Activated CD4-positive, alpha-beta T cell treated with anti-CD3 and anti-CD28 coated beads, Interleukin-2, amount 50 U/mL, for 48 hours (primary cell): Measurements from ENCODE around the gene DSCAM.

ENCODE experiments used
- DNase-seq, 2 experiments: peaks; one replicate each; pipeline ENCODE4 v3.0.0-alpha.2; 2020

DSCAM gene

GRCh38 chr21:40587736-40588346 lies 259.1 kb downstream of the DSCAM start:
- no peak for DNase-seq

- DNase-seq: no peak
Observed at GRCh38 chr21:40586575-40586974, 260.4 kb downstream of the DSCAM start.

DNA sequence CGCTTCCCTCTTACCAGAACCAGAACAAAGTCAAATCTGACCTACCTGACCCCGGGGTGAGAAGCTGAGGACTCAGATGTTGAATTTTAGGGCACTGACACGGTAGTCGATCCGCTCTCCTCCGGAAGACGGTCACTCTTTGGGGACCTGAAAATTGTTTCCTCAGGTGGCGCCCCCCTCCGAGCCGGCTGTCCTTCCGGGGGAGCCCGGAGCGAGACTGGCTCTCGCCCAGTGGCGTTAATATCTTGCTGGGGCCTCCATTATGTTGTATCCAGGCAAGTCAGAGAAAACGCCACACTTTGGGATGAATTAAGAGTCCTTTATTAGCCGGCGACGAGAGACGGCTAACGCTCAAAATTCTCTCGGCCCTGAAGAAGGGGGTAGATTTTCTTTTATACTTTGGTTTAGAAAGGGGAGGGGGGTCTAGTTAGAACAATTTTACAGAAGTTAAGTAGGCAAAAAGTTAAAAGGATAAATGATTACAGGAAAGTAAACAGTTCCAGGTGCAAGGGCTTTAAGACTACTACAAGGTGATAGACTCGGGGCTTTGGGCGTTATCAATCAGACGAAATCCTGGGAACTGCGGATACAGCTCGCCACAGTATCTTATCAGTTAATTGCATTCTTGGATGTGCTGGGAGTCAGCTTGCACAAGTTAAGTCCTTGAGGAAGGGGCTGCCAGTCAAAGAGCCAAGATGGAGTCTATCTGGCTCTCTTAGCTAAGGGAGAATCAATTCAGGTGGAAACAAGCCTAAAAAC lies 269.5 kb downstream of the DSCAM start:
- no peak for DNase-seq

GRCh38 chr21:40575976-40576375 lies 271.0 kb downstream of the DSCAM start:
- DNase-seq: no peak

DNA sequence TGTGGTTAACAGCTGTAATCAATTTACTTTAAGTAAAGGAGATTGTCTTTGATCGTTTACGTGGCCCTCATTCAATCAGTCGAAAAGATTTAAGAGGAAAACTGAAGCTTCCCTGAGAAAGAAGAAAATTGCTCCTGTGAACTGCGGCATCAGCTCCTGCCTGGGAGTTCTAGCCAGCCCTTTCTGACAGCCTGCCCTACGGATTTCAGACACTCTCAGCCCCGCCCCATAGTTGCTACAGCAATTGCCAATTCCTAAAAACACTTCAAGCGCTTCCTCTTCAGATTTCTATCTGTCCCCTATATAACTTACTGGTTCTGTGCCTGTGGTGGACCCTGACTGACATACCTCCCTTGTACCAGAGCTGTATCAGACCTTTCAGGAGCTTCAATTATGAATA lies 277.6 kb downstream of the DSCAM start:
- no peak for DNase-seq

GRCh38 chr21:40568807-40569206 lies 278.2 kb downstream of the DSCAM start:
- DNase-seq: no peak

GRCh38 chr21:40567501-40567900 lies 279.5 kb downstream of the DSCAM start:
- DNase-seq: no peak

DNA sequence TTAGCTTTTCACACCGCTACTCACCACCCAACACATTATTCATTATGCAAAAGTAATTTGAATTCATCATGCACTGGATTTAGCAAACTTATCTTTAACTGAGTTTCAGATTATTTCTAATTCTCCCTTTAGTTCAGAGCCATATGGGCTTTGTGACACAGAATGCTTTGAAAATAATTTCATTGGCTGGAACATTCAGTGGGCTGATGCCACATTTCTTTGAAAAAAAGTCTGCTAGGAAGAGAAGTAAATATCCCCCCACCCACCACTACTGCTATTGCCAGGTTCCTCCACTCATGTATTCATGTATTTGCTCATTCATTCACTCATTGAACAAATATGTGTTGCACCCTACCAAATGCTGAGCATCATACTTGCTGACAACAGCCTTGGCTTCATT lies 280.5 kb downstream of the DSCAM start:
- no peak for DNase-seq

- no peak for DNase-seq
Observed at GRCh38 chr21:40564318-40564717, 282.6 kb downstream of the DSCAM start.

DNA sequence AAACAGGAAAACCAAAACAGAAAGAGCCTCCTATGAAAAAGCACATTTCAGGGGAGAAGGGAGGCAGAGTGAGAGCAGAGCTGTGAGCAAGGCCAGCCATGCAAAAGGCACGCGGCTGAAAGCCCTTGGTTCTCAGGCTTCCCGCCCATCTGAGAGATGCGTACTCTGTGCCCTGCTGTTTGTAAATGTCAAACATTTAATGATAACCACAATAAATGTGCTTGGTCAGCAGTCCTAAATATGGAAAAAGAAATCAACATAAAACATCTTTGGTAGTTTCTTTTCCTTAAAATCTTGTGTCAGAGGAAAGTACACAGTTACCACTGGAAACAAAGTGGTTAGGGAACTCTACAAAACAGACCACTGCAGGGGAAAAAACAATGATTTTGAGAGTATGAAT lies 283.1 kb downstream of the DSCAM start:
- no peak for DNase-seq

DNA sequence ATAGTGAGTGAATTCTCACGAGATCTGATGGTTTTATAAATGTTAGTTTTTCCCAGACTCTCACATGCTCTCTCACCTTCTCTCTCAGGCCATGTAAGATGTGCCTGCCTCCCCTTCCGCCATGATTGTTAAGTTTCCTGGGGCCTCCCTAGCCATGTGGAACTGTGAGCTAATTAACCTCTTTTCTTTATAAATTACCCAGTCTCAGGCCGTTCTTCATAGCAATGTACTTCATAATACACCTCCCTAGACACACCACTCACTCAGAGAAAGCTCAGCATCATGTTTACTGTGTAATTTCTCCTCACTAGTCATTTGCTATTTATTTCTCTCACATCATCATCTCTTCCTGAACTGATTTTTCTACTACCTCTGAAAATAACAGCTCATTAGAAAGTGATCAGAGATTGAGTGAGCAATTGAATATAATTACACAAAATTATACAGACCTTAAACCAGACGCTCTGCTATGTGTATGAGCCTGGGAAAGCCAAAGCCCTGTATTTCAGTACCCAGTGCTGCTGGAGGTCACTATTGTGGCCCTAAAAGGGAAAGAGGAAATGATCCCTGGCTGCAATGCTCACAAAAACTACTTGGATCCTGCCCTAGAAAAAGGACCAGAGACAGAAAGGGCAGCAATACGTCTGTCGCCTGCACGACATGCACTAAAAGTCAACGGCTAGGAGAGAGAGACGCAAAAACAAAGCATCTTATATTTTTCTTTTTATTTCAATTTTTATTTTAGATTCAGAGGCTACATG lies 284.5 kb downstream of the DSCAM start:
- no peak for DNase-seq

DNA sequence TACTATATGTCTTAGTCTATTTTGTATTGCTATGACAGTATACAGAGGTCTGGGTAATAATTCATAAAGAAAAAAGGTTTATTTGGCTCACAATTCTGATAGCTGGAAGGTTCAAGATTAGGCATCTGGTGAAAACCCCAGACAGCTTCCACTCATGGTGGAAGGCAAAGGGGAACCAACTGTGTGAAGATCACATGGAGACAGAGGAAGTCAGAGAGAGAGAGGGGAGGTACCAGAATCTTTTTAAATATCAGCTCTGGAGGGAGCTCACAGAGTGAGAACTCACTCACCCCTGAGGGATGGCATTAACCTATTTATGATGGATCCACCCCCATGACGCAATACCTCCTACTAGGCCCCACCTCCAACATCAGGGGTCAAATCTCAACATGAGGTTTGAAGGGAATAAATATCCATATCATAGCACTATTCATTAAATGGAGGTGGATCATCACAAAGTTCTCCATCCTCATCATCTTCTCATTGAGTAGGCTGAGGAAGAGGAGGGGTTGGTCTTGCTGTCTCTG lies 290.5 kb downstream of the DSCAM start:
- DNase-seq: no peak

- DNase-seq: no peak
Observed at GRCh38 chr21:40555021-40555528, 291.9 kb downstream of the DSCAM start.

DNA sequence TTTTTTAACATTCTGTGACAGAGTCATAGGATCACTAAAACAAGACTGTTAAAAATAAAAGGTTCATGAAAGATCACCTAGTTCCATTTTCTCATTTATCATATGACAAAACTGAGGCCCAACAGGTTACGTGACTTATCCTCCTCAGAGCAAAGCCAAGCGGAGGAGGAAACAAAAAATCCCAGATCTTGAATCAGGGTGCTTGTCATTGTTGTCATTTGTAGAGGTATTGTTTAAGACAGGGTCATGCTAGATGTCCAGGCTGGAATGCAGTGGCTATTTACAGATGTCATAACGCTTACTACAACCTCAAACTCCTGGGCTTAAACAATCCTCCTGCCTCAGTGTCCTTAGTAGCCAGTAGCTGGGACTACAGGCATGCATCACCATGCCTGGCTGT lies 293.2 kb downstream of the DSCAM start:
- DNase-seq: no peak

GRCh38 chr21:40547906-40548513 lies 298.9 kb downstream of the DSCAM start:
- no peak for DNase-seq

- no peak for DNase-seq
Observed at GRCh38 chr21:40546647-40547046, 300.3 kb downstream of the DSCAM start.

- DNase-seq: no peak
Observed at GRCh38 chr21:40540216-40540615, 306.7 kb downstream of the DSCAM start.

DNA sequence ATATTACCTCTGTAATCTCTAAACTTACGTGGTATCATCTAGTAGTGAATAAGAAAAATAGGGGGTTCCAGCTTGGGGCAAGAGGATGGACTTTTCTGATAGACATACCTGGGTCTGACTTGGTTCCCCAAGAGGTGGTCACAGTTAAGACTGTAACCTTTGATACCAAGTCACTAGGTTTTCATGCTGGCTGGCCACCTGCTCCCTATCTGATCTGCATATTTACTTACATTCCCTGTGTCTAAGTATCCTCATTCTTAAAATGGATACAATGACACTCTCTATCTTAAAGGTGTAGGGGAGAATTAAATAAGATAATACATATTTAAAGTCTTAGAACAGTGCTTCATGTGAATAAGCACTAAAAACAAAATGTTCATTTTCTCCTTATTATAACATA lies 312.1 kb downstream of the DSCAM start:
- DNase-seq: no peak

DNA sequence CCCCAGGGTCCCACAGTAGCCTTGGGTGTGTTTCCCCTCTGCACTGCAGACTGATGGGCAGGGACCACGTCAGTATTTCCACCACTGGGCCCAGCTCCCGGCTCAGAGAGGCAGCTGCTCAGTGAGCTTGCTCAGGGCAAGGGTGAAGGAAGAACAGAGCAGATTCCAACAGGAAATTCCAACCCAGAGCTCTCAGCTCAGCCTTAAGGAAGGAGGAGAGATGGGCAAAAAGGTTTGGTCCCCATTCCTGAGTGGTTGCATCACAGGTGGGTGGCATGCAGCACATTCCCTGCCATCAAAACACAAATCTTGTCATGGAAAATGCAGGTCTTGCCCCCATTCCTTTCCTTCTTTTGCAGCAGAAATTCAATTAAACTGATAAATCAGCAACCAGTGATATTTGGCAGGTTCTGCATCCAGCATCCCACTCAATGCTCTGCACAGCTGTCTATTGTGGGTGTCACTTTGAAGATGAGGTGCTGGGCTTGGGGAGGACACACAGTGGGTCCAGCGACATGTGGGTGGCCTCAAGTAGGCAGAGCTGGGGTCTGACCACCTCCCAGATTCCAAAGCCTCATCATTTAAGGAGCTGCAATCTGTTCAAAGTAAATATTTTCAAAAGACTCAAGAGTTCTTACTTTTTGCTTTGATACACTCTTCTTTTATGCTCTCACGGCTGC lies 315.4 kb downstream of the DSCAM start:
- DNase-seq: no peak

DNA sequence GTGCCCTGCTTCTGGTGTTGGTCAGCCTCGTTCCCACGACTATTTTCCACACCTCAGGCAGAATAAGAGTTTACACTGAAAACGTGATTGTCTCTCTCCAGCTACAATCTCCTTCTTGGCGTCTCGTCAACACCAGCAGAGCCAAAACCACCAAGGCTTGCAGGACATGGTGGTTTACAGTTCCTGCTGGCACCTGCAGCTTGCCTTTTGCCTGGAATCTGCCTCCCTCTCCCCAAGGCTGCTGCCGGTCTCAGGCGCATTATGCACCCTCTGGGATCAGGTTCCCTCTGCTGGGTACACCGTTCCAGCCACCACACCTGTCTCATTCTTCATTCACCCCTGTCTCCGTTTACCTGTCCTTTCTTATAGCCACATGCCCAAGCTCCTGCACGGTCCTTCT lies 315.9 kb downstream of the DSCAM start:
- no peak for DNase-seq

GRCh38 chr21:40517646-40518045 lies 329.3 kb downstream of the DSCAM start:
- no peak for DNase-seq

DNA sequence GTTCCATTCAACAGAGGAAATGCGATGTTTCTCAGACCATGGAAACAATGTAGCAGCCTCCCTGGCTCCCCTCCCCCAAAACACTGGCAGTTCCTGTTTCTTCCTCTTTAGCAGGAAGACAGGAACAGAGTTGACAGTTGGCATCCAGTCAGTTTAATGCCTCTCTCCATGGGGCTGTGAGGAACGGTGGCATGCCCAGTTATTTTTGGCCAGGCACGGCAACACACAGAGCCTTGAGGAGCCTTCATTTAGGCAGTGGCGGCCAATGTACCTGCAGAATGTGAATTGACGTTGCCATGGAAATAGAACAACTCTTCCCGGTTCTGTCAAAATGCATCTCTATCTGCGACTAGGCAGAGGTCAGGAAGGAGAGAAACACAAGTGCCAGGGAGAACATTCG lies 330.6 kb downstream of the DSCAM start:
- DNase-seq: no peak

DNA sequence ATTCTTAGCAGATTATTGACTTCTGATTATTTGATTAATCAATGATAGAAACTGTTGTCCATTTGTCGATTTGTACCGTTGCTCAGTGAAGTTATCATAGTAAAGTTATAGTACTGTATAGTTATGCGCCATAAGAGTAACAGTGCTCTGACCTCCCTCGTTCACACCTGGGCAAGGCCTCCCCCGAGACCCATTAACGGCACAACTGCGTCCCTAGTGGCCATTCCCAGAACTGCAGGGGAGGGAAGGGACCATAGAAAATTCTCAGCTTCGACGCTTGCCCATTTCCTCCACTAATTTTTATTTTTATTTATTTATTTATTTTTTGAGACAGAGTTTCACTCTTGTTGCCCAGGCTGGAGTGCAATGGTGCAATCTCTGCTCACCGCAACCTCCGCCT lies 334.4 kb downstream of the DSCAM start:
- peak; percentile 22 to 27 for DNase-seq
